Transverse colon (tissue), 3 donors: Measurements from ENCODE around the gene RFPL1.

Experiments
- CTCF ChIP-seq, 5 experiments: fragments of 200-600 bp in 3 of 5; fragments of 450-650 bp in 2 of 5; sonication (generic) in 3 of 5; IDR thresholded peaks; 1 replicate in 2 of 5; 2 replicates in 3 of 5; pipeline ENCODE4 v1.5.1; 2016 to 2017; ENCODE audit warnings: antibody characterized with exemption in 5 of 5, inconsistent platforms in 3 of 5, mild to moderate bottlenecking in 2 of 5, moderate library complexity in 1 of 5
- EP300 ChIP-seq: sonication (generic); formaldehyde crosslinking; IDR thresholded peaks from one replicate; pipeline ENCODE4 v1.6.1; 2017; ENCODE audit warnings: antibody characterized with exemption, low read depth
- POLR2A ChIP-seq: fragments of 450-650 bp; IDR thresholded peaks from one replicate; pipeline ENCODE4 v1.6.1; 2016; ENCODE audit warnings: antibody characterized with exemption, mild to moderate bottlenecking, moderate library complexity

- TF ChIP-seq CTCF (IDR thresholded peaks at IDR 0.05) (no peak), POLR2A (no peak), EP300 (no peak)
These were observed 41.8 kb downstream of the RFPL1 start for GRCh38 chr22:29480262-29480511.
